OCI-LY7 (cell line): ENCODE results near the gene GDA.

Source experiments
- EZH2phosphoT487 ChIP-seq: fragments of 200-600 bp; sonication (generic); IDR thresholded peaks from 2 replicates; pipeline ENCODE4 v1.6.1; 2018; ENCODE audit warnings: low read depth, borderline replicate concordance, mild to moderate bottlenecking, mixed run types, antibody characterized with exemption, low read length, moderate library complexity, mixed read lengths
- TF ChIP-seq, protein P1 (sequence below): fragments of 200-600 bp; sonication (generic); conservative IDR thresholded peaks from 2 replicates; pipeline ENCODE4 v1.5.1; 2014; ENCODE audit warnings: mild to moderate bottlenecking, antibody characterized with exemption, low read length, moderate library complexity, mixed read lengths

DNA sequence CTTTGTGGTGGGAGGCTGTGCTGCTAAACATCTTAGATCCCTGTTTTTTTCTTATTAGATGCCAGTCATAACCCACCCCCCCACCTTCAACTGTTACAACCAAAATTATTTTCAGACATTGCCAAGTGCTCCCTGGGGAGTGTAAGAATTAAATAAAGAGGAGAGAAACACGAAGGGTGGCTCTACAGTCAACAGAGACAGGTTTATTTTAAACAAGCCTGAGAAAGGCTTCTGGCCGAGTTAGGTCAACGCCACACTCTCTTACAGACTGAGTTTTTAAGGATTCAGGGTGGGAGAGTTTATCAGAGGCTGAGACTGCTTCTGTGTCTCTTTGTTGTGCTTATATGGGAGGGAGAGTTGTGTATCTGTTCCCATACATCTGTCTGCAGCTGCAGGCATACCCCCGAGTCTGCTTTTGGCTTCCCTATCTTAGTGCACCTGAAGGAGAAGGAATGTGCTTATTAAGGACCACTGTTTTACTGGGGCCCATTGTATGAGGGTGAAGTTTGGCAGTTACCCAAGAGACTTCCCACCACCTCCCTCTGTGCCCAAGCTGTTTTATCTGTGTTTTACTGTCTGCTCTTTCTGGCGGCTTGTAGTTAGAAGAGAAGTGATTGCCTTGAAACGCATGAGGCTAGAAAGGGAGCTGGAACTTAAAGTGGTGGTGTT is 11.4 kb upstream of the GDA start:
- TF ChIP-seq, protein P1, sequence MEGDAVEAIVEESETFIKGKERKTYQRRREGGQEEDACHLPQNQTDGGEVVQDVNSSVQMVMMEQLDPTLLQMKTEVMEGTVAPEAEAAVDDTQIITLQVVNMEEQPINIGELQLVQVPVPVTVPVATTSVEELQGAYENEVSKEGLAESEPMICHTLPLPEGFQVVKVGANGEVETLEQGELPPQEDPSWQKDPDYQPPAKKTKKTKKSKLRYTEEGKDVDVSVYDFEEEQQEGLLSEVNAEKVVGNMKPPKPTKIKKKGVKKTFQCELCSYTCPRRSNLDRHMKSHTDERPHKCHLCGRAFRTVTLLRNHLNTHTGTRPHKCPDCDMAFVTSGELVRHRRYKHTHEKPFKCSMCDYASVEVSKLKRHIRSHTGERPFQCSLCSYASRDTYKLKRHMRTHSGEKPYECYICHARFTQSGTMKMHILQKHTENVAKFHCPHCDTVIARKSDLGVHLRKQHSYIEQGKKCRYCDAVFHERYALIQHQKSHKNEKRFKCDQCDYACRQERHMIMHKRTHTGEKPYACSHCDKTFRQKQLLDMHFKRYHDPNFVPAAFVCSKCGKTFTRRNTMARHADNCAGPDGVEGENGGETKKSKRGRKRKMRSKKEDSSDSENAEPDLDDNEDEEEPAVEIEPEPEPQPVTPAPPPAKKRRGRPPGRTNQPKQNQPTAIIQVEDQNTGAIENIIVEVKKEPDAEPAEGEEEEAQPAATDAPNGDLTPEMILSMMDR = no peak
- TF ChIP-seq EZH2phosphoT487 = no peak
